SK-N-SH (cell line): ENCODE measurements around the gene CNTN4.

Experiments
- CTCF ChIP-seq: fragments of 200-600 bp; sonication (generic); IDR thresholded peaks from 2 replicates; pipeline ENCODE4 v1.6.1; 2017; ENCODE audit warnings: antibody characterized with exemption, mild to moderate bottlenecking, moderate library complexity
- JUND ChIP-seq: IDR thresholded peaks from 2 replicates; pipeline ENCODE4 v1.4.0; 2012
- RXRA ChIP-seq: IDR thresholded peaks from 2 replicates; pipeline ENCODE4 v1.4.0; 2012; ENCODE audit warnings: low read depth, mild to moderate bottlenecking, borderline replicate concordance
- YY1 ChIP-seq: IDR thresholded peaks from 2 replicates; pipeline ENCODE4 v1.4.0; 2012; ENCODE audit warnings: low read depth, mild to moderate bottlenecking

- TF ChIP-seq RXRA (no peak), JUND (no peak), YY1 (no peak), CTCF (no peak)
These were observed 752.7 kb downstream of the CNTN4 start for GRCh38 chr3:2851361-2851760.
